Measurements from ENCODE around the gene CCDC107.
"Not testable (repeated sequence)": the region's sequence is repeated elsewhere in the genome, so short reads cannot be mapped to it uniquely, and the experiment has no call there.

Gene CCDC107

DNA sequence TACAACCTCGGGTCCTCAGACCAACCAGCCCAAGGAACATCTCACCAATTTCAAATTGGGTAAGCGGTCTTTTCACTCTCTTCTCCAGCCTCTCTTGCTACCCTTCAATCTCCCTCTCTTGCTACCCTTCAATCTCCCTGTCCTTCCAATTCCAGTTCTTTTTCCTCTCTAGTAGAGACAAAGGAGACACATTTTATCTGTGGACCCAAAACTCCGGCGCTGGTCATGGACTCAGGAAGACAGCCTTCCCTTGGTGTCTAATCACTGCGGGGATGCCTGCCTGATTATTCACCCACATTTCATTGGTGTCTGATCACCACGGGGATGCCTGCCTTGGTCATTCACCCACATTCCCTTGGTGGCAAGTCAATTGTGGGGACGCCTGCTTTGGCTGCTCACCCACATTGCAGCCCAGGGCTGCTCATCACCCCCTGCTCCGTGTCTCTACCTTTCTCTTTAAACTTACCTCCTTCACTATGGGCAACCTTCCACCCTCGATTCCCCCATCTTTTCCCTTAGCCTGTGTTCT, 20.6 kb upstream of the CCDC107 start:
- in situ Hi-C loops (cut with HindIII; ENCODE audit: low sequenced_read_pairs): not testable (repeated sequence)

DNA sequence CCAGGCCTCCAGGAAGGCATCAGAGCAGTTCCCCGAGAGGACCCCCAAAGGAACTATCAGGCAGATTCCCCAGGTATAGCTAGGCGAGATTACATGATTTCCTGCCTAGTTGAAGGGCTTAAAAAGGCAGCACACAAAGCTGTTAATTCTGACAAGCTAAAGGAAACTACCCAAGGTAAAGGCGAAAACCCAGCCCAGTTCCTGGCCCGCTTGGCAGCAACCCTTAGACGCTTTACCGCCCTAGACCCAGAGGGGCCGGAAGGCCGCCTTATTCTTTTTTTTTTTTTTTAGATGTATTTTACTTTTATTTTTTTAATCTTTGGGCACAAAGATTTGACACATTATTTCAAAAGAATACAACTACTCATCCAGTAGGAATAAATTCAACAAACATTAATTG, 19.3 kb upstream of the CCDC107 start:
- in situ Hi-C loops (cut with HindIII; ENCODE audit: low sequenced_read_pairs): not testable (repeated sequence)

DNA sequence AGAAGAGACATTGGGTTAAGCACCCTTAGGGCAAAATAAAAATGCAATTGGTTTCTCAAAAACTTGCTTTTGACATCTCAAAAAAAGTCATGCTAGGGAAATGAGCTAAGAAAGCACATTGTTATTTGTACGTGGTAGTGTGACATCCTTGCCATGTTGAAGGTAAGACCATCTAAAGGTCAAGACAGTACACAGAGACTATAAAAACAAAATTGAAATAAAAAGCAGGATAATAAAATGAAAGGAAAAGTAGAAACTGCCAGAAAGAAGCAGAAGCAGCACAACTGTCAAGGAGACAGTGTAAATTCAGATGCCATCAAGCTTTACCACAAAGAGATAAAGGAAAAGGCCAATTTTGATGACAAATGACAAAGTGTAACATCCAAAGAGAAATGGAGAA, 18.9 kb upstream of the CCDC107 start:
- in situ Hi-C loops (cut with HindIII; ENCODE audit: low sequenced_read_pairs): not testable (repeated sequence)

DNA sequence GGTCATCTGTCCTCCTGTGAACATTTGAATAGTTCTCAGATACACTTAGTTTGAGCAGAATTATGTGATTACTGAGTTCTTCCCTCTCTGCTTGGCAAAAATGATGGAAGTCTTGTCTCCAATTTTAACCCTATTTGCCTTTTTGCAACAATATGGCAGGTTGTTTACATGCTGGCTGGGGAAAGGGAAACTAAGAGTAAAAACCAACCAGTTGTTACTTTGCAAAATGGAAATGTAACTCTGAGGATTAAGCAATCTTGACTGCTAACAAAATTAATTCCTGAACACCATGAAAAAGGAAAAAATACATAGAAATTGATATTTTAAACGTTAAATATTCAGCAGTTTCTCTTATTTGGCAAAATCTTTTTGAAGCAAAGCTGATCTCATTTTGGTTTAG, 18.5 kb upstream of the CCDC107 start:
- in situ Hi-C loops (cut with HindIII; ENCODE audit: low sequenced_read_pairs): no loop called here

DNA sequence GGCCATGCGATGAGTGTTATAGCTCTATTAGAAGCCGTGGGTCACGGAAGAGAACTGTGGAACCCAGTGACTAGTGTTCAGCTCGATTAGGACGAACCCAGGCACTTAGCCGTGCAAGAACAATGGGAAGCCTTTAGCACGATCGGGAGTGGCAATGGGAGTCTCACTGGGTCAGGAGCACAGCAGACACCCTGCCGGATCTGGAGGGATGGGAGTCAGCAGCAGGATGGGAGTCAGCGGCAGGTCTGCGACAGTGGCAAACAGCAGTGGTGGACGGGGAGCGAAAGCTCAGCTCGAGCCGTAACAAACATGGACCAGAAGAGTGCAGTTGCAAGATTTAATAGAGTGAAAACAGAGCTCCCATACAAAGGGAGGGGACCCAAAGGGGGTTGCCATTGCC, 17.7 kb upstream of the CCDC107 start:
- in situ Hi-C loops (cut with HindIII; ENCODE audit: low sequenced_read_pairs): not testable (repeated sequence)

DNA sequence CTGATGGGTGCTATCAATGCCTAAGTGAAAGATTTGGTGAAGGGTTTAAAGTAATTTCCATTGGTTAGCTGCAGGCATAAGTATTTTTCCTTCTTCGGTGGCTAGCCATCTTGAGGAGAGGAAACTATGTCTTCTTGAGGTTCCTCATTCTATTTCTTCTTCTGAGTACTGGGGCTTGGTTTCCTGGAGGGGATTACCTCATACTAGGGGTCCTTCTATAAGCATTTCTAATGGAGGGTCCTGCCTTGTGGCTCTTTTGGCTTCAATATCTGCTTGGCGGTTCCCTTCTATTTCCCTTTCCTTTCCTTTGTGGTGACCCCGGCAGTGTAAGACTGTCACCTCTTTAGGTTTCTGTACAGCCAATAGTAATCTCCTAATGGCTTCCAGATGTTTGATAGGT, 16.6 kb upstream of the CCDC107 start:
- in situ Hi-C loops (cut with HindIII; ENCODE audit: low sequenced_read_pairs): not testable (repeated sequence)

DNA sequence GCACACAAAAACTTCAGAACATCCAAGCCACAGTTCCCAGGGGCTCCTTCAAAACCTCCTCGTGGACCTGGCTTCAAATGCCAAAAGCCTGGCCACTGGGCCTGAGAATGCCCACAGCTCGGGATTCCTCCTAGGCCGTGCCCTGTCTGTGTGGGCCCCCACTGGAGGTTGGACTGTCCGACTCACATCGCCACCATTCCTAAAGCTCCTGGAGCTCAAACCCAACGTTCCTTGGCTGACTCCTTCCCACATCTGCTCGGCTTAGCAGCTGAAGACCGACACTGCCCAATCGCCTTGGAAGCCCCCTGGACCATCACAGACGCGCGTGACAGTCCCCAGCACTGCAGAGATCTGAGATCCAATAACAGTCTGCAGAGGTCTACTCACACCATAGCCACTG, 15.0 kb upstream of the CCDC107 start:
- in situ Hi-C loops (cut with HindIII; ENCODE audit: low sequenced_read_pairs): no loop called here

DNA sequence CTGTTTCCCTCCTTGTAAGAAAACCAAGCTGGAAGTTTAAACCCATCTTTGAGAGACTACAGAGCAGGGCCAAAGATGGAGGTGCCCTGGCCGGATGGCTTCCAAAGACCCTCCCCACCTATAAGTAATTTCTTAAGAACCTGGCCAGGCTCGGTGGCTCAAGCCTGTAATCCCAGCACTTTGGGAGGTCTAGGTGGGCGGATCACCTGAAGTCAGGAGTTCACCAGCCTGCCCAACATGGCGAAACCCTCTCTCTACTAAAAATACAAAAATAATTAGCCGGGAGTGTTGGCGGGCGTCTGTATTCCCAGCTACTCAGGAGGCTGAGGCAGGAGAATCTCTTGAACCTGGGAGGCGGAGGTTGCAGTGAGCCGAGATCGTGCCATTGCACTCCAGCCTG, 12.4 kb upstream of the CCDC107 start:
- in situ Hi-C loops (cut with HindIII; ENCODE audit: low sequenced_read_pairs): loop anchor here (5.0 kb wide), 1 partner anchor 67 kb away; no protein-coding TSS in a partner anchor

DNA sequence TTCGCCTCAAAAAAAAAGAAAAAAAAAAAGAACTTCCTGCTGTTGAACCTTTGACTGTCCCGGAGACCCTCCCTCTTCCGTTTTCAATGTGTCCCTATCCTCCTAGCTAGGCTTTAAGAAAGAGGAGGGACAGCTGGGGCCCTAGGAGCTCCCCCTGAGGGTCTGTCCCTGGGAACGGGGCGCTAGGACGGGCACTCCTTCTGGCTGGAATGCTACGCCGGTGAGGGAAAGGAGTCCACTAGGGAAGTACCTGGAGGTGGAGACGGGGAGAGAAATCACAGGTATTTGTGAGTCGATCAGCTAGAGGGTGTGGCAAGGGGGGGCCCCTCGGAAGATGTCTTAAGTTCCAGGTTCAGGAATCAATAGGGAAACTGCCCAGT, 11.9 kb upstream of the CCDC107 start:
- in situ Hi-C loops (cut with HindIII; ENCODE audit: low sequenced_read_pairs): loop anchor here (5.0 kb wide), 1 partner anchor 66 kb away; no protein-coding TSS in a partner anchor

DNA sequence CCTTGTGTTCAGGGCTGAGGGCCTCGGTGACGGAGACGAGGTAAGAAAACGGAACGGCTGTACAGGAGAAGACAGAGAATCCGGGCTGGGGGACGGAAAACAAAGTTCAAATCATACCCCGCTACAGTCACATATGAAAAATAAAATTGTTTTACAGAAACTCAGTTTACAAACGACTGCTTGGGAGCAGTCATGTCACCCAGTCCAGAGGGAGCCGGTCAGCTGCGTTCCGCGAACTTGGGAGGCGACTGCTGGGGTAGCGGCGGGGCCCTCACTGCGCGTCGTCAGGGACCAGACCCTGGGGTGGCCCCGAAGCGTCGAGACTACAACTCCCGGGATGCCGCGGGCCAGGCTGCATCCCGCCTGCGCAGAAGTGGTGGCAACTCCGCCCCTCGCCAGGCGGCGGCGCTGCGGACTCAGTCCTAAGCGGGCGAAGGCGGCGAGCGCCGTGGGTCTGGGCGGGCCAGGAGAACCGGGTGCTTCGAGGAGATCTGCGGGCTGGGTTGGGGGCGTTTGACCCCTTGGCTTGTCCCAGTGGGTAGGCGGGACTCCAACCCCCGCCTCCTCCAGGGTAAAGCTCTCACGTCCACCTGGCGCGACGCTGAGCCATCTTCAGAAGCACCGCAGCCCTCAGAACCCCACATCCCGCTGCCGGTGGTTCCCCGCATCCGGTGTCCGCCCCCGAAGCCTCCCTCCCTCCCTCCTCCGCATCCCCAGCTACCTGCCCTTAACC, 11.4 kb upstream of the CCDC107 start:
- in situ Hi-C loops (cut with HindIII; ENCODE audit: low sequenced_read_pairs): loop anchor here (5.0 kb wide), 1 partner anchor 66 kb away; no protein-coding TSS in a partner anchor

DNA sequence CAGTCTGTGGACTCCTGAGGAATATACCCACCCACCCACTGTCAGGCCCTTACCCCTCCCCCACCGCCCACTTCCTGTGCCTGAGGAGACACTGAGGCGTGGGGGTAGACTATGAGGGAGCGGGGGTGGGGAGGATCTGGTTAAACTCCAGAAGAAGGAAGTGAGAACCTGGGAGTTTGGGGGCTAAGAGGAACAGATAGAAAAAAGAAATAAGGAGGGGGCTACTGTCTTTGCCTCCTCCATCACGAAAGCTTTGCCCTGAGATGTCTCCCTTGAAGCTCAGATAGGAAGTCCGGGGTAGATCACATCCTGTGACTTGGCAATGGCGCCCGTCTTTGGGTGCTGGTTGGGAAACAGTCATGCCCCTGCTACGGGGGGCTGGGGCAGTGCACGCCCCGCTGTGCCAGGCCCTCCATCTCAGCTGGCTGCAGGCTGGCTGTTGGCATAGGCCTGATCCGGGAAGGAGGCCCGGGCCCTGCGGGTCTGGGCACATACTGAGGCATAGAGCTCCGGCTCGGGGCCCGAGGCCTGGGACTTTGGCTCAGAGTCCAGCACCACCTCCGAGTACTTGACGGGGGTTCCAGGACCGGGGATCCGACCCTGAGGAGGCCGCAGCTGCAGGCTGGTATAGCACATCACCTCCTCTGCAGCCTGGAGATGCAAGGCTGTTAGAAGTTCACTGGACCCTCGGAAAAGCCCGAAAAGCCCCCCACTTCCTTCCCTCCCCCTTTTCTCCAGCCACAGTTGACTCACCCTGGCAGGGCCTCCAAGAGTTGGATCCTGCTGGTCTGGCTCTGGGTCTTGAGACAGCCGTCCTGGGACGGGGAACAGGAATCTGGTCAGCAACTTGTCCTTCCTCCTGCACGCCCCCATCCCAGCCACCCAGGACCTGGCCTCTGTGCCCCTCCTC, 8.4 kb upstream of the CCDC107 start:
- in situ Hi-C loops (cut with HindIII; ENCODE audit: low sequenced_read_pairs): loop anchor here (5.0 kb wide), 1 partner anchor 63 kb away; no protein-coding TSS in a partner anchor

DNA sequence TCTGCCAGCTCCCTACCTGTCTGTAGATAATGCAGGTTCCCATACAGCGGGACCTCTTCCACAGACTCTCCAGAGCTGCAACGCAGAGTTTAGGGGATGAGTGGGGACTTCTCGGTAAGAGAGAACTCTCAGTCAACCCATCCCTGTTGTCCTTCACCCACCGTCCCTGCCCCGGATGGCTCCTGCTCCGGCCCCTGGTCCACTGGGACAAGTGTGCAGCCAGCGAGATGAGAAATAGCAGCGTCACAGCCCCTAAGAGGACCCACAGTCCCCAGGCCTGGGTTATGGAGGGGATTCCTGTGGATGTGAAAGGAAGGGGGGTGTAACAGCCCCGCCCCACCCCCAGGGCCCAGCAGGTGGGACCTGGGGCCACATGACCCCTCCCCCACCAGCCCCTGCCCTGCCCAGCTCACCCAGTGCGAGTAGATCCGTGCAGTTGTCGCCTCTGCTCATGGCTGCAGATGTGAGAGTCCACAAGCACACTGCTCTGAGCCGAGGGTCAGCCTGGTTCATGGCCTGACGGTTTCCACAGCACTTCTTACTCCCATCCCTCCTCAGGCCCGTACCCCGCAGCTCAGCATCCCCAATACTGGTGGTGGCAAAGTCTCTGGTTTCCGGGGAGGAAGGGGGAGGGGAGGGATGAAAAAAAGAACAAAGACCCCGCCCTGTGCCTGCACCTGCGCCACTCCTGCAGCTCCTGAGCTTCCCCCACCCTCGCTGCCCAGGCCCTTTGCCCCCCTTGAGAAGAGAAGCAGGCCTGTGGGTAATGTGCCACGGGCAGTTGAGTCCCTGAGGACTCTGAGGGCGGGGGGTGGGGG, 7.5 kb upstream of the CCDC107 start, which contains the start of gene SIT1:
Gene SIT1, minus strand, starts transcription at position 591 of the 818 bp plus-strand sequence. Its CDS starts 78 bp downstream, at position 513.
- in situ Hi-C loops (cut with HindIII; ENCODE audit: low sequenced_read_pairs): no loop called here

DNA sequence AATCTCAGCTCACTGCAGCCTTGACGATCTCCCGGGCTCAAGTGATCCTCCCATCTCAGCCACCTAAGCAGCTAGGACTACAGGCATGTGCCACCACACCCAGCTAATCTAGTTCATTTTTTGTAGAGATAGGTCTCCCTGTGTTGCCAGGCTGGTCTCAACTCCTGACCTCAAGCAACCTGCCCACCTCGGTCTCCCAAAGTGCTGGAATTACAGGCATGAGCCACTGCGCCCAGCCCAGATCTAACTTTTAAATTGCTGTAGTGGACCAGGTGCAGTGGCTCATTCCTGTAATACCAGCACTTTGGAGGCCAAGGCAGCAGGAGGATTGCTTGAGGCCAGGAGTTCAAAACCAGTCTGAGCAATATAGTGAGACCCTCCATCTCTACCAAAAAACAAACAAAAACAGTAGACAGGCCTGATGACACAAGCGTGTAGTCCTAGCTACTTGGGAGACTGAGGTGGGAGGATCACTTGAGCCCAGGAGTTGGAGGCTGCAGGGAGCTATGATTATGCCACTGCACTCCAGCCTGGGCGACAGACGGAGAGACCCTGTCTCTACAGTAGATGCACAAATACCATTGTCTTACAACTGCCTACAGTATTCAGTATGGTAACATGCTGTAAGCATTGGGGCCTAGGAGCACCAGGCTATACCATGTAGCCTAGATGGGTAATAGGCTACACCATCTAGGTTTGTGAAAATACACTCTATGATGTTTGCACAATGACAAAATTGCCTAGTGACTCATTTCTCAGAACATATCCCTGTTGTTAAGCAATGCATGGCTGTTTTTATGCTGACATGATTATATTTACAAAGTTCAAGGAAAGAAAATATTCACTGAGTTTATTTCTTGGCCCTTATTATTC, 5.9 kb upstream of the CCDC107 start:
- in situ Hi-C loops (cut with HindIII; ENCODE audit: low sequenced_read_pairs): no loop called here

DNA sequence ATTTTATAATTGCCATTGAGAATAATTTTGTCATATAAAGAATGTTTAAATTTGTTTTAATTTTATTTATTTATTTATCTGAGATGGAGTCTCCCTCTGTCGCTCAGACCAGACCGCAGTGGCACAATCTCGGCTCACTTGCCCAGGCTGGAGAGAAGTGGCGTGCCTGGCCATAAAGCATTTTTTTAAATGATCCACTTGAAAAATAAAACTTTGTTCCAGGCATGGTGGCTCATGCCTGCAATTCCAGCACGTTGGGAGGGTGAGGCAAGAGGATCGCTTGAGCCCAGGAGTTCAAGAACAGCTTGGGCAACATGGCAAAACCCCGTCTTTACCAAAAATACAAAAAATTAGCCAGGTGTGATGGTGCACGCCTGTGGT, 5.3 kb upstream of the CCDC107 start:
- in situ Hi-C loops (cut with HindIII; ENCODE audit: low sequenced_read_pairs): no loop called here

DNA sequence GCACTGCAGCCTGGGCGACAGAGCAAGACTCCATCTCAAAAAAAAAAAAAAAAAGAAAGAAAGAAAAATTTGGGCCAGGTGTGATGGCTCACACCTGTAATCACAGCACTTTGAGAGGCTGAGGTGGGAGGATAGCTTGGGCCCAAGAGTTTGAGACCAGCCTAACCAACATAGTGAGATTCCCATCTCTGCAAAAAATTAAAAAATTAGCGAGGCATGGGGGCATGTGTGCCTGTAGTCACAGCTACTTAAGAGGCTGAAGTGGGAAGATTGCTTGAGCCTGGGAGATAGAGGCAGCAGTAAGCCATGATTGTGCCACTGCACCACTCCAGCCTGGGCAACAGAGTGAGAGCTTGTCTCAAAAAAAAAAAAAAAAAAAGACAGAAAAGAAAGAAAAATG, 4.5 kb upstream of the CCDC107 start:
- in situ Hi-C loops (cut with HindIII; ENCODE audit: low sequenced_read_pairs): no loop called here

DNA sequence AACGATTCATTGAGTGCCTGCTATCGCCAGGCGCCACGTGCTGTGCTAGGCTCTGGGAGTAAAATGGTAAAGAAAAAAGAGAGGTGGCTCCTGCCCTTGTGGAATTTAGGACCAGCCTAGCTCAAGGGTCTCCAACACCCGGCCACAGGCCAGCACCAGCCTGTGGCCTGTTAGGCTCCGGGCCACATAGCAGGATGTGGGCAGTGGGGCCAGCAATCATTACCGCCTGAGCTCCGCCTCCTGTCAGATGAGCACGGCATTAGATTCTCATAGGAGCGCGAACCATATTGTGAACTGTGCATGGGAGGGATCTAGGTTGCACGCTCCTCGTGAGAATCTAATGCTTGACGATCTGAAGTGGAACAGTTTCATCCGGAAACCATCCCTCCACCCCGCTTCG, 1.7 kb upstream of the CCDC107 start:
- in situ Hi-C loops (cut with HindIII; ENCODE audit: low sequenced_read_pairs): no loop called here

DNA sequence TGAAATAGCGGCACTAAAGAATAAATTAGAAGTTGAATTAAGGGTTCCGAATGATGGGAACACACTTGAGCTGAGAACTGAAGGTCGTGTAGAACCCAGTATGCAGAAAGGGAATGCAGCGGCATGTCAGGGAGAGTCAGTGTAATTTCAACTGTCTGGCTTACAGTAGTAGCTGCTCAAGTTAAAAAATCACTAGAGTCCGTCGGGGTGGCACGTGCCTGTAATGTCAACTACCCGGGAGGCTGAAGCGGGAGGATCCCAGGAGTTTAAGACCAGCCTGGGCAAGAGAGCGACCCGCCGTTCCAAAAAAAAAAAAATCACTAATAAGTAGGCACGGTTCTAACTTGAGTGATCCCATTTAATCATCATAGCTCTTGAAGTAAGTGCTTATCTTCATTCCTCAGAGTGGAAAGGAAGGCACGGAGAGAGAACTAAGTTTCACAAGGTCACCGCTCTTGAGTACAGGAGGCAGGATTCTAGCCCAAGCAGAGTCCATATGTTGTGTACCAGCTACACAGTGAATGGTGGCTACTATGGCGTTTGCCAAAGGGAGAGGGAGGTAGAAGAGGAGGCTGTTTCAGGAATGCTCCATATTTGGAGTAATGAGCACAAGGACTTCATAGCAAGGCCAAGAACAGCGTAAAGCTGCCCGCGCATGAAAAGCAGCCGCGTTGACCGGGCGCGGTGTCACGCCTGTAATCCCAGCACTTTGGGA, 1.1 kb upstream of the CCDC107 start:
- in situ Hi-C loops (cut with HindIII; ENCODE audit: low sequenced_read_pairs): no loop called here

DNA sequence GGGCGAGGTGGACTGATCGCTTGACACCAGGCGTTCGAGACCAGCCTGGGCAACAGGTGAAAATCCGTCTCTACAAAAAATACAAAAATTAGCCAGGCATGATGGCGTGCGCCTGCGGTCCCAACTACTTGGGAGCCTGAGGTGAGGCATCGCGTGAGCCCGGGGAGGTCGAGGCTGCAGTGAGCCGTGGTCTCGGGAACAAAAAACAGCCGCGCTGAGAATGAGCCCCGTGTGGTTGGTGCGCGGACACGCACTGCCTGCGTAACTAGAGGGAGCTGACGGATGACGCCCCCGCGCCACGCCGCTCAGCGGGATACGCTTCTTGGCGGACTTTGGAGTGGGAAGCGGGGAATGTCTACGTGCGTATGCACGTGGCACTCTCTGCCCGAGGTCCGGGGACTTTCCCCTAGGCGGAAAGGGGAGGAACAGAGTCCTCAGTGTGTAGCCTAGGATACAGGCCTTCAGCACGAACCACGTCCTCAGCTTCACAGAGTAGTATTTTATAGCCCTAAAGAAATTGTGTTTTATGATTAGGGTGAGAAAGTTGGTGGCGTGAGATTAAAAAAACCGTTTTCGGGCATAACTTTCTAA, 451 bp upstream of the CCDC107 start, which contains the start of gene RMRP:
Gene RMRP, minus strand, starts transcription at position 474 of the 591 bp plus-strand sequence.
- in situ Hi-C loops (cut with HindIII; ENCODE audit: low sequenced_read_pairs): no loop called here

DNA sequence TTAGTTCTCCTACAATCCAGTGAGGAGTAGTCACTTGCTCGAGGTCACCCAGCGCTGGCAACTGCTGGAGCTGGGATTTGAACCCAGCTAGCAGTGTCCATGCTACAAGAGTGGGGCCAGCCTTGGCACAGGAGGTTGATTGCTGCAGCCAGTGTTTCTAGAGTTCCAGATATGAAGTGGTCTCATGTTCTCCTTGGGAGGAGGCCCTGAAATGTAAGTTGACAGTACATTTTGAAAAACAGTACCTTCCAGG, 802 bp downstream of the CCDC107 start:
- in situ Hi-C loops (cut with HindIII; ENCODE audit: low sequenced_read_pairs): no loop called here
